ENCODE data around the gene KLC4.

The KLC4 gene

GRCh38 chr6:43059168-43060033, at the start of gene KLC4, which contains the start of gene MRPL2:
KLC4 (plus strand) TSS chr6:43059631; CDS start chr6:43061336, 1,705 bp downstream.
MRPL2 (minus strand) TSS chr6:43059434; CDS start chr6:43059381, 53 bp downstream.
- peak; percentile 97 to 98 for DNase-seq

GRCh38 chr6:43011207-43011606, 48.2 kb upstream of the KLC4 start:
- DNase-seq, result no peak

GRCh38 chr6:43012364-43012763, 47.1 kb upstream of the KLC4 start:
- DNase-seq, result no peak

GRCh38 chr6:43013097-43013842, 46.2 kb upstream of the KLC4 start:
- DNase-seq, result no peak

- DNase-seq, result peak; percentile 99
Observed at GRCh38 chr6:43013843-43014433, 45.5 kb upstream of the KLC4 start, which contains the start of the genes KLHDC3 and MEA1. KLHDC3 (plus strand) TSS chr6:43014249; CDS start chr6:43017193, 2,944 bp downstream. MEA1 (minus strand) TSS chr6:43013946; CDS start chr6:43013813, 133 bp downstream.

GRCh38 chr6:43014434-43014909, 45.0 kb upstream of the KLC4 start:
- DNase-seq, result no peak

- no peak for DNase-seq
Observed at GRCh38 chr6:43016176-43016942, 43.1 kb upstream of the KLC4 start.

GRCh38 chr6:43016943-43017334, 42.5 kb upstream of the KLC4 start:
- no peak for DNase-seq

- DNase-seq, result no peak
Observed at GRCh38 chr6:43019152-43019551, 40.3 kb upstream of the KLC4 start.

- DNase-seq, result no peak
Observed at GRCh38 chr6:43020052-43020705, 39.3 kb upstream of the KLC4 start.

- DNase-seq, result no peak
Observed at GRCh38 chr6:43020847-43021246, 38.6 kb upstream of the KLC4 start.

GRCh38 chr6:43021270-43022047, 38.0 kb upstream of the KLC4 start, which contains the start of gene RRP36:
RRP36 (plus strand) TSS chr6:43021623; CDS start chr6:43021655, 32 bp downstream.
- peak; percentile 65 to 71 for DNase-seq

GRCh38 chr6:43024436-43024835, 35.0 kb upstream of the KLC4 start:
- DNase-seq, result no peak

GRCh38 chr6:43026365-43026764, 33.1 kb upstream of the KLC4 start:
- no peak for DNase-seq

- DNase-seq, result no peak
Observed at GRCh38 chr6:43029120-43029519, 30.3 kb upstream of the KLC4 start.

GRCh38 chr6:43032326-43032725, 27.1 kb upstream of the KLC4 start:
- no peak for DNase-seq

- DNase-seq, result no peak
Observed at GRCh38 chr6:43033496-43034189, 25.8 kb upstream of the KLC4 start.

- DNase-seq, result no peak
Observed at GRCh38 chr6:43034190-43034525, 25.3 kb upstream of the KLC4 start.

GRCh38 chr6:43035495-43036194, 23.8 kb upstream of the KLC4 start:
- DNase-seq, result no peak

GRCh38 chr6:43036712-43037111, 22.7 kb upstream of the KLC4 start:
- DNase-seq, result no peak
